ENCODE measurements around the gene GADD45A.

GADD45A gene

DNA sequence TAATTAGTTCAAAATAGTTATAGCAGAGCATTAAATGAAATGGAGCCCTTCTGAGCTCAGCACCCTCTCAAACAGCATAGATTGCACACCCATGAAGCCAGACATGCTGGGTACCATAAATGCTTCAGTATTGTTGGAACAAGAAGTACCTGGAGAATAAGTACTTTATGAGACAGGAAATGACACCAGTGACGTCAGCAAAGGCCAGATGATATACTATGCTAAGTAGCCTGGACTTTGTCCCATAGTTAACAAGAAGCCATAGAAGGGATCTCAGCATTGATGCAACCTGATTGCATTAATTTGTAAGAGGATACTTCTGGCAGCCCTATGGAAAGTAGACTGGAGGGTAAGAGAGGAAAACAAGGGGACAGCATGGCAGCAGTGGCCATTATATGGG lies 16.3 kb upstream of the GADD45A start:
- DNase-seq (ENCODE audit: low read depth in 2 of 2) = no peak

DNA sequence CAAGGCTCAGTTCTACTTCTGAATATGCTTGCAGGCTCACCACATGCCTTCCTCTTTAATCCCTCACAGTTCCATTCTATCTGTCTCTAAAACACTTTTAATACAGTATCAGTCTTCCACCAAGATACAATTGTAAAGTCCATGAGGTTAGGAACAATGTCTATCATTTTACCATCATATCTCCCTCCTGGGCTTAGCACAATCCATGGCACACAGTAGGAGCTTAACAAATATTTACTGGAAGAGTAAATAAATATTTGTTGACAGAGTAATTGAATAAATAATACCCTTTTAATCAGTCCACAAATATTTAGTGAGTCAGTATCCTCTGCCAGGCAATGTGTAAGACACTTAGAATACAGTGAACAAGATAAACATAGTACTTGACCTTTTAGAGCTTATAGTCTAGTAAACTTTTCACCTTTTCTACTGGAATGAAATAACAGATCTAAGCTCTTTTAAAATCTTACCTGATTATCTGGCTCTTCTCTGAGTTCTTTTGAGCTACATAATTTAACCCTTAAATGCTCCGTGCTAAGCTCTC lies 12.7 kb upstream of the GADD45A start:
- DNase-seq (ENCODE audit: low read depth in 2 of 2) = no peak

DNA sequence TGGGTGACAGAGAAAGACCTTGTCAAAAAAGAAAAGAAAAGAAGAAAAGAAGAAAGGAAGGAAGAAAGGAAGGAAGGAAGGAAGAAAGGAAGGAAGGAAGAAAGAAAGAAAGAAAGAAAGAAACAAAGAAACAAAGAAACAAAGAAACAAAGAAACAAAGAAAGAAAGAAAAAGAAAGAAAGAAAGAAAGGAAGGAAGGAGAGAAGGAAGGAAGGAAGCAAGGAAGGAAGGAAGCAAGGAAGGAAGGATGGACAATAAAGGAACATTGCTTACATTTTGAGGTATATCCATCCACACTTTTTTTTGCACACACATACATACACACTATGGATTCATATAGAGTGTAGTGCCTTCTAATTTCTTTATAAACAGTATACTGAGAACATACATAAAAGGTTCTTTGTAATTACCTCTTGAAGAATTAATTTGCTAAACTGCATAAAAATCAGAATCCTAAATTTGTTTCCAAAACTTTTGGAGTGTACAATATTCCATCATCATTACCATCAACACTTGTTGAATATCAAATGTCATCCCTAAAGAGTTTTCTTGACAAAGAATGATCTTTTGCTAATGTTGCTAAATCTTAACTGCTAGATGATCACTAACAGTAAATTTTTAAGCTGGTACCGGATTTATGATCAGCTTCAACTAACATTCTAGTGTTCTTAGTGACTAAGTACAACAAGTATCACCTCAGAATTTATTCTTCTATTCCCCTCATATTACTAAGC lies 11.4 kb upstream of the GADD45A start:
- DNase-seq (ENCODE audit: low read depth in 2 of 2) = no peak

DNA sequence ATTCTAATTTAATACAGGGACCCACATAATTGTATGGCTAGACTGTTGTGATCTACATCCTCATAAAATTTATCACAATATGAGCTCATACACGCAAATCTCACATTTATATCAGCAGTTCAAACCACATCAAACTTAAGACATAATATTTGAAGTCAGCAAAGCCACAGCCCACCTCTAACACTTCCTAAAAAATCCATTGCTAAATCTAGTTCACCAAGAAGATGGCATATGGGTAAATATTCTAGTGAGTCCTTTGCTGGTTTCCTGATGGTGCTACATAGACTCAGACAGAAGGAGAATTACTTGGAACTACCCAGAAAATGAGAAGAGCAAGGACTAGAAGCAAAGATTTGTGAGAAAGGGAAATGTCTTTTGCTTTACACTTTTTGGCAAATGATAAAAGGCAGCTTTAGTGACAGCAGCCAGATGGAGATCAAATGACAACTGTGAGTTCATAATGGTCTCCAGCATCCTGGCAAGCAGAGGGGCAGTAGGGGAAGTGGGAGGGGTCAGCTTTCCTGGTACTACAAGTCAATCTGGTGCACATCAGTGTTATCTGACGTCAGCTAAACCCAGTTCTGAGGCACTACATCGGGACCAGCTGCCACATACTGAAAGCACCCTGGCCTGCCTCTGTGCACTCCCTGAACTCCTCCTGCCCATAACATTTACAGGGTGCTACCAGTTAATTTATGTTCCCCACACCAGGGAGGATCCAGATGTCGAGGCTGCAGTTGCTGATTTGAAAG lies 10.6 kb upstream of the GADD45A start:
- no peak for DNase-seq (ENCODE audit: low read depth in 2 of 2)

DNA sequence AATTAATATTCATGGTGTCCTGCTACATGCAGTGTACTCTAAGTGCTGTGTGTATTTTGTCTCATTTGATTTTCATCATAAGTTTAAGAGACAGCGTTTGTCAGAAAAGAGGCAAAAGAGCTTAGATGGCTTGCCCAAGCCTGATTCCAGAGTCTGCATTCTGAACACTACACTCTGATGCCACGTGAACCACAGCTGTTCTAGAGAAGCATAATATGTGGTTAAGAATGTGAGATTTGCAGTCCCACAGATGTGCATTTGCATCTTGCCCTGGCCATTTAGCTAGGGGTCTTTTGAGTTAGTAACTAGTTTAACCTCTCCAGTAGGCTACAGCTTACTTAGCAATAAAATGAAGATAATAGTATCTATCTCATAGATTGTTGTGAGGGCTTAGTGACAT lies 9.2 kb upstream of the GADD45A start:
- DNase-seq (ENCODE audit: low read depth in 2 of 2) = no peak

DNA sequence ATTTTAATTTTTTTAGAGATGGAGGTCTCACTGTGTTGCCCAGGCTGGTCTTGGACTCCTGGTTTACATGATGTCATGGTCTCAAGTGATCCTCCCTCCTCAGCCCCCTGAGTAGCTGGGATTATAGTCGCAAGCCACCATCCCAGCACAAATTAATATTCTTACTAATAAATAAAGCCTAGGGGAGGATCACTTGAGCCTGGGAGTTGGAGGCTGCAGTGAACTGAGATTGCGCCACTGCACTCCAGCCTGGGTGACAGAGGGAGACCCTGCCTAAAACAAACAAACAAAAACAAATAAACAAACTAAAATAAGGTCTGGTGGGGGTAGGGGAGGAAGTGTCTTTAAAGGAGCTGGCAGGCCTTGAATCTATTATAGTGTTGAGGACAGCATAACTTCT lies 8.7 kb upstream of the GADD45A start:
- DNase-seq (ENCODE audit: low read depth in 2 of 2) = no peak

DNA sequence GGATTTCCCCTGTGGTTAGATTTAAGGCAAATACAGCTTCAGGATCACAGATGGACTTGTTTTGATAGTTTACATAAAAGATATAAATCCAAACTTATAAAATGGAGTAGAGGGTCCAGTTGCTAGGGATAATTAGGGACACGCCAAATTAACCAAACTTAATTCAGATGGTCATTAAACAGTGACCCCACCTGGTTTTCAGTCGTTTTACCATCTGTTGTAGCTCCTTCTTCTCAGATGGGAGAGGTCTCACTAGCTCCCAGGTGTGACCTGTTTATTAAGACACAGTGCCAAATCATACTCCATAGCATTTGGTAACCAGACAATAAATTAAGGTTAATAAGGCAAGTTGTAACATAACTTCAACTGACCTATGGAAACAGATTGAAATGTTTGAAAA lies 8.1 kb upstream of the GADD45A start:
- DNase-seq (ENCODE audit: low read depth in 2 of 2) = no peak

DNA sequence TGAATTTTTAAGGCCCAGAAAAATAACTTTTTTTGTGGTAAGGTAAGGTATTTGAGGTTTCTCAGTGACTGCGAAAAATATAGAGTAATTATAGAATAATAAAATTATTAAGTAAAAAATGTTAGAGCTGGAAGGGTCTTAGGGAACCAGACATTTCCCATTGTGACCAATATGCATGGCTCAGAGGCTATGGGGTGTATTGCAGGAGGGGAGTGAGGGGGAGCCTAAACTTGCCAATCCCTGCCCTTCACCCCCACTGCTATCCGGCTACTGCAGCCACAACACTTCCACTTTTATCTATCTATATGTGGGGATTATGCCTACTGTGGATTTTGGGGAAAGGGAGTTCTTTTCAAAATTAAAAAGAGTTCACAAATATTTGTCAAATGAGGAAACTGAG lies 7.6 kb upstream of the GADD45A start:
- DNase-seq (ENCODE audit: low read depth in 2 of 2) = no peak

DNA sequence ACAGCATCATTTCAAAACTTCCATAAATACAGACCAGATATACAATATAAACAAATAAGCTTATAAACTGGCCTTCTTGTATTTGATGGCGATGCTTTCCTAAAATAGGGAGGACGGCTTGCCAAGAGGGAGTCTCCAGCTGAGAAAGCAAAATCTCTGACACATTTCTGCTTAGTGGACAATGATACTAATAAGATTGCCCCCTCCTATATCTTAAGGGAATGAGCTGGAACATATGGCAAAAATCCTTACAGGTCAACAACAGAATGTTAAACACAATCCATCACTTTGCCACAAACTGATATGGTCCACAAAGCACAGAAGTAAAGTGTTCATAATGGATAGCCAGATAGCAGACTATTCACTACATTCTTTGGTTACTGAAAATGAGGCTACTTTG lies 7.1 kb upstream of the GADD45A start:
- no peak for DNase-seq (ENCODE audit: low read depth in 2 of 2)

DNA sequence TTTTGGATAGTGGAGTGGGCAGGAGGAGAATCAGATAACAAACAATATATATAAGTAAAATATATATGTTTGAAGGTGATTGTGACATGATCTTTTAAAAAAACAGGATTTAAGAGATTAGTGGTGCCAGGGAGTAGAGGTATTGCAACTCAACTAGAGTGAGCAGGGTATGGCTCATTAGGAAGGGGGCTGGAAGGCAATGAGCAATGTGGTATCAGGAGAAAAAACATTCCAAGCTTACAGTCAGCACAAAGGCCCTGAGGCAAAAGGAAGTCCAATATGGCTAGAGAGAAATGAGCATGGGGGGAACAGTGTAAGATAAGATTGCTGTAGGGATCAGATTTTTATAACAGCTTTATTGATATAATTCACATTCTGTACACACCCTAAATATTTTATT lies 5.3 kb upstream of the GADD45A start:
- no peak for DNase-seq (ENCODE audit: low read depth in 2 of 2)

DNA sequence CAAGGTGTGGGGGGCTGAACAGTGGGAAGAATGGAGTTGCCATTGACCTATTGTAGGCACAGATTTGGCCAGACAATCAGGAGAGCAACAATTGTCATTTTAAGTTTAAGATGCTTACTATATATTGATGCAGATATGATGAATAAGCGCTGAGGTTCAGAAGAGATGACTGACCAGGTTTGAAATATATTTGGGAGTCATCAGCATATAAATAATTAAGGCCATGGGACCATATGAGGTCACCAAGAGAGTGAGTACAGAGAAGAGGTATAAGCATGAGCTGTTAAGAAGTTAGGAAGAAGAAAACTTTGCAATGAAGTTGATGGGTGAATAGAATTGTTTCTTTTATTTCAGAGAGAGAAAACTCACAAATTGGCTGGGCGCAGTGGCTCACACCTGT lies 4.5 kb upstream of the GADD45A start:
- no peak for DNase-seq (ENCODE audit: low read depth in 2 of 2)

DNA sequence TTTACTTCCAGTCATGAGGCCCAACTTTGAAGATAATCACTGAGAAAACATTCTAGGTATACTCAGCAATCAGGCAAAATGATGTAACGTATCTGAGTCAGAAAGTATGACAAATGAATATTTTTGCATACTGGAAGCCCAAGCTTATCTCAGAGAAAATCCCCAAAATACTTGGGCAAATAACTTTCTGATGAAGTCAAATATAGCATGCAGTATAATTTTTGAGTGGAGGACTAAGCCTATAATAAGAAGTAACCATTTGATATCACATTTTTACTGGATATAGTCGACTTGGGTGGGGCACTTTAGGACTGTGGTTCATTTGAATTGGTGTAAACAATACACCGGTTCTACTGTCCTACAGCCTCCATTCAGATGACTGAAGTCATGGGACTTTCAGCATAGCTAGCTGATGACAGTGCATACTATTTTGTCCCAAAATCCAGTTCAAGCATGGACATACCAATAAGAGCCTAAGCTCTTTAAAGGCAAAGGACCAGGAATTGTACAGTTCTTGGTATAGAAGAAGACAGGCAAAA lies 2.3 kb upstream of the GADD45A start:
- DNase-seq (ENCODE audit: low read depth in 2 of 2) = no peak

DNA sequence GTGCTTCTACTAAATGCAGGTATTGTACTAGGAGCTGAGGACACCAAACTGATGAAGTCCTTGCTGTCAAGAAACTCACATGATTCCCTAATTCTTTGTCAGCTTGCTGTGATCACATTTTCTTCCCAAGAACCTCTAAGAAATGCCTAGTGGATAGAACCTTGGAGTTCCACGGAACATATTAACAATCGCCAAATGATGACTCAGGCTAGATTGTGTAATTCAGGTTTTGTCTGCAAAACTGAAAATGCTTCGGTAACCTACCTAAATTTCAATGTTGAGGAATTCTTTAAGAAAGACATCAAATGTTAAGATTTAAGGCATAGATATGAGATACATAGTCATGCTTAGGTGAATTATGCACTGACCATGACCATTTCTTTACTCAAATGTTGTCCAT lies 1.7 kb upstream of the GADD45A start:
- DNase-seq (ENCODE audit: low read depth in 2 of 2) = no peak

DNA sequence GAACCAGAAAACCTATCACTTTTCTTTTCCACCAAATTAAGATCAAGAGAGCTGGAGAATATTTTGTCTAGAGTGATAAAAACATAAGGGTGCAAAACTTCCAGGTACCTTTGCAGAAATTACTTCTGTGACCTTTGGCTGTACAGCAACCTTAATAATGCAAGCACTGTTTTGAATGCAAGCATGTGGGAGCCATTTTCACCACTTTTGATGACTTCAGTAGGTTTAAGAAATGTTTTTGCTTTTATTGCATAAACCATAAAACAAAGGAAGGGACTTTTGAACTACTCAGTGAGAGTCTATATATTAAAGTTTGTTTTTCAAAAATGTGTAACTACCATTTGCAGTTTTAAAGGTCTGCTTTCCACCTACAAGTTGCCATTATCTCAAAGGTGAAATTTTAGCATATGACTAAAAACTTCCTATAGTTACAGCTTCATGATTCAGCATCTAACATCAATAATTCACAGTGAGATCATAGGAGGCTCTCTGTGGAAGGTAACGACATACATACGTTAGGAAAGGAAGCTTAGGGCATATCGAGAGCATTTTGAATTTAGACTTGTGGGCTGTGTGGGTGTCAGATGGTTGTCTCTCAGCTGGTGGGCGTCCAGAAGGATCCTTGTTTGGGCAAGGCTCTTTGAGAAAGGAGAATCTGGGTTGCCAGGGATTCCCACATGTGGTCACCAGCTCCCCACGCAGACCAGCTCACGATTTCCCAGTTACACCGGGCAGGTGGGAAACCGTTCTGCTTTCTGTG lies 1.1 kb upstream of the GADD45A start:
- DNase-seq (ENCODE audit: low read depth in 2 of 2) = peak; percentile 19 to 42

DNA sequence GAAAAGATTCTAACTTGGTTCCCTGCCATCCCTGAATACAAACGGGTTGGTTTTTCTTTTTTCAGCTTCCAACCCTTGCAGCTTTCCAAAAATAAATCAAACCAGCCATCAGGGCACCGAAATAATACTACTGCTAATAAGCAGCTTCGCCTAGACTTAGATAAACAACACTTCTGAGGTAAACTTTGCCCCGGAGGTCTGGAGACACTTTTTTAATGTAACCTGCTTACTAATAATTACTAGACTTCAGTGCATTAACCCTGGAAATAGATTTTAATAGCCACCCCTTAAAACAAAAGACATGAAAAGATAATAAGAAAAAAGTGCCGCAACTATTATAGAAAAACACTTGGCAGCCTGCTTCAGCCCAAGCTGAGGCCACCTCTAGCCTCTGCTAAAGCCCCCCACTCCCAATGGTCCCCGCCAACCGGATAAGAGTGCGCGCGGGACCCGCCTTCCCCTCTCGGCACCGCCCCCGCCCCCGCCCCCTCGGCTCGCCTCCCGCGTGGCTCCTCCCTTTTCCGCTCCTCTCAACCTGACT lies 405 bp upstream of the GADD45A start:
- DNase-seq (ENCODE audit: low read depth in 2 of 2) = no peak

DNA sequence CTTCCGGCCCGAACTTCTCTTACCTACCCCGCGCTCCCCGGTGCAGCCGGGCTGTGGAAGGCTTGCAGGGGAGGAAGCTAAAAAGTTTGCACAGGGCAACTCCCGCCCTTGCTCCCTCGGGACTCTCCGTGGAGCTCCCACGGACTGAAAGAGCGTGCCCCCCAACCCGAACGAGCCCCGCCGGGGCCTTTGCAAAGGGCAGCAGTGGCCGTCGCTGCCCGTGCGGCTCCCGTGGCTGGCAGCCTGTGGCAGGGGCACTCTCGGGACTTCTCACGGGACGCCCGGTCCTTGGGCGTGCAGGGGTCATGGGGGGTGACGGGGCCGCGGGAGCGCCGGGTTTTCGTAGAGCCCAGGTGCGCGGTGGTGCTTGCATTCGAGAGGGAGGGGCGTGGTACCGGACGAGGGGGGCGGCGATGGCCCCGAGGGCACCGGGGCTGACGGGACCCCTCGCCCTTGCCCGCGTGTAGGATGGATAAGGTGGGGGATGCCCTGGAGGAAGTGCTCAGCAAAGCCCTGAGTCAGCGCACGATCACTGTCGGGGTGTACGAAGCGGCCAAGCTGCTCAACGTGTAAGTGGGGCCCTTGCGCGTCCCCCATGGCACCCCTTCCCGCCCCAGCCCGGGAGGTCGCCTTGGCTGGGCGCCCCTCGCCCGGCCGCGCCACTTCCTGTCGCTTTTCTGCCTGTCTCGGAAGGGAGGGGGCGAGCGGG lies 711 bp downstream of the GADD45A start:
- peak; percentile 46 to 51 for DNase-seq (ENCODE audit: low read depth in 2 of 2)

DNA sequence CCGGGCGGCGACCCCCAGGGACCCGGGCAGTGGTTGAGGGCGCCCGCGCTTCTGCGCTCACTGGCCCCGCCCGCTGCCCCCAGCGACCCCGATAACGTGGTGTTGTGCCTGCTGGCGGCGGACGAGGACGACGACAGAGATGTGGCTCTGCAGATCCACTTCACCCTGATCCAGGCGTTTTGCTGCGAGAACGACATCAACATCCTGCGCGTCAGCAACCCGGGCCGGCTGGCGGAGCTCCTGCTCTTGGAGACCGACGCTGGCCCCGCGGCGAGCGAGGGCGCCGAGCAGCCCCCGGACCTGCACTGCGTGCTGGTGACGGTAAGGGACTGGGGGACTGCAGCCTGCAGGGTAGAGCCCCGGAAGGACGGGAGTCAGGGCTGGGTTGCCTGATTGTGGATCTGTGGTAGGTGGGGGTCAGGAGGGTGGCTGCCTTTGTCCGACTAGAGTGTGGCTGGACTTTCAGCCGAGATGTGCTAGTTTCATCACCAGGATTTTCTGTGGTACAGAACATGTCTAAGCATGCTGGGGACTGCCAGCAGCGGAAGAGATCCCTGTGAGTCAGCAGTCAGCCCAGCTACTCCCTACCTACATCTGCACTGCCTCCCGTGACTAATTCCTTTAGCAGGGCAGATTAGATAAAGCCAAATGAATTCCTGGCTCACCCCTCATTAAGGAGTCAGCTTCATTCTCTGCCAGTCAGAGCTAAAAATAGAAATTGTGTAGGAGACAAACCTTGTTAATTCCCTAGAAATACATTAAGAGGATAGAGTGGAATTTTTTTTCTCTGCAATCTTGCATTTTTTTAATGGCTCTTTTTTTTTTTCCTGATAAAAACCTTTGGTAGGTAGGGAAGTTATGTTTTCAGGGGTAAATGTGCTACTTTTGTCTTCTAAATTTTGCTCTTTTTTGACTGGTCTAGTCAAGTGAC lies 1.5 kb downstream of the GADD45A start:
- peak; percentile 22 to 35 for DNase-seq (ENCODE audit: low read depth in 2 of 2)

DNA sequence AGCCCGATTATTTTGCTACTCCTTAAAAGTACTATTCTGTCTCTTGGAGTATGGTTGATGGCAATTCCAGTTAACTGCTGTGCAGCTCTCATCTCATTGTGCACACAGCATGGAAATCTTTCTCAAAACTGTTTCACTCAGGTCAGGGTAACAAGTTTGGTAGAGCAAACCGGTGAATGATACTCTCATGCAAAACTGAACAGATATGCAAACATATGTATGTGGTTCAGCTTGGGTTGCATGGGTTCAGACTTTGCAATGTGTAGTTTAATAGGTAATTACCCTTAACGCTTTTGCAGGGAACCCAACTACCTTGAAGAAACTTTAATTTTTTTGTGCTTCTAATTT lies 2.2 kb downstream of the GADD45A start:
- DNase-seq (ENCODE audit: low read depth in 2 of 2) = no peak

DNA sequence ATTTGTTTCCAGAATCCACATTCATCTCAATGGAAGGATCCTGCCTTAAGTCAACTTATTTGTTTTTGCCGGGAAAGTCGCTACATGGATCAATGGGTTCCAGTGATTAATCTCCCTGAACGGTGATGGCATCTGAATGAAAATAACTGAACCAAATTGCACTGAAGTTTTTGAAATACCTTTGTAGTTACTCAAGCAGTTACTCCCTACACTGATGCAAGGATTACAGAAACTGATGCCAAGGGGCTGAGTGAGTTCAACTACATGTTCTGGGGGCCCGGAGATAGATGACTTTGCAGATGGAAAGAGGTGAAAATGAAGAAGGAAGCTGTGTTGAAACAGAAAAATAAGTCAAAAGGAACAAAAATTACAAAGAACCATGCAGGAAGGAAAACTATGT lies 2.6 kb downstream of the GADD45A start:
- no peak for DNase-seq (ENCODE audit: low read depth in 2 of 2)

DNA sequence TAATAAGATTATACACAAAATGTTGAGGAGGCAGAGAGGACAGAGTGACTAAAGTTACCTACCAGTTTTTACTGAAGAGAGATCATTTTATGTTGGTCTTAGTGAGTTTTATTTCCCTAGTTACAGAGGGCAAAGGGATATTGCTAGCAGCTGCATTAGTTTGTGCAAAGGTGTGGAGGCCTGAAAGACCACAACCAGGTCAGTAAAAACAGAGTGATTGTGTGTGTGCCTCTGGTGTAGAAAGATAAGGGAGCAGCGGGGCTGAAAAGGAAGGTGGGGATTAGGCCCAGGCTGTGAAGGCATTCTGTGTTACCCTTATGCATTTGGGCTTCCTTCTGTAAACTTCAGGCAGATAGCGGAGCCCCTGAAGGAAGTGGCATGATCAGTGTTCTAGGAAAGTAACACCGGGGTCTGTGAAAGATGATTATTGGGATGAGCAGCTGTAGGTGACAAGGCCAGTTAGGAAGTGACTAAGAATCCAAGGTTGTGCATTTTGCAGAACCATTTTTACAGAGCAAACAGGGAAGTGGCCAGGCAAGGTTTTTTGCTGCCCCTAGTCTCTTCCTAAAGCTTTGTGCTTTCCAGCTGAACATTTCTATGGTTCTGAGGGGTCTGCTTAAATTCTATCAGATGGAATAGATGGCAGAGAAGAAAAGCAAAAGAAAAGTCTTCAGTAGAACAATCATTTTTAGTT lies 3.7 kb downstream of the GADD45A start:
- no peak for DNase-seq (ENCODE audit: low read depth in 2 of 2)
